Karpas-422 (cell line): ENCODE results near the gene TTLL6. TPM values are rescaled to one million over a fixed set of nuclear protein-coding genes. Genes with fewer than 3 reads are reported as not detected.
"Not testable (repeated sequence)": the region's sequence is repeated elsewhere in the genome, so short reads cannot be mapped to it uniquely, and the experiment has no call there.

ENCODE experiments used
- DNase-seq: peaks from one replicate; pipeline ENCODE4 v3.0.0-alpha.2; 2015
- H2AFZ ChIP-seq: fragments of 200-600 bp; sonication (generic); 2 replicates; pipeline ENCODE4 v1.6.1; 2014; ENCODE audit warnings: antibody characterized with exemption, low read length, mixed read lengths
- H3K27ac ChIP-seq: fragments of 200-600 bp; sonication (generic); 2 replicates; pipeline ENCODE4 v1.5.1; 2014; ENCODE audit warnings: mild to moderate bottlenecking, low read length, moderate library complexity
- H3K27me3 ChIP-seq: fragments of 200-600 bp; sonication (generic); 2 replicates; pipeline ENCODE4 v1.6.1; 2014; ENCODE audit warnings: low read length, mixed read lengths
- H3K36me3 ChIP-seq: fragments of 200-600 bp; sonication (generic); 2 replicates; pipeline ENCODE4 v1.6.1; 2014; ENCODE audit warnings: low read length, mixed read lengths; ENCODE audit not compliant: insufficient read depth
- H3K4me1 ChIP-seq: fragments of 200-600 bp; sonication (generic); 2 replicates; pipeline ENCODE4 v1.6.1; 2014; ENCODE audit warnings: mild to moderate bottlenecking, low read length, mixed read lengths
- H3K4me2 ChIP-seq: fragments of 200-600 bp; sonication (generic); 2 replicates; pipeline ENCODE4 v1.6.1; 2014; ENCODE audit warnings: low read length, low read depth, mild to moderate bottlenecking; ENCODE audit not compliant: poor library complexity, severe bottlenecking
- H3K4me3 ChIP-seq: fragments of 200-600 bp; sonication (generic); 2 replicates; pipeline ENCODE4 v1.5.1; 2014; ENCODE audit warnings: mild to moderate bottlenecking, antibody characterized with exemption, low read length, mixed read lengths
- H3K79me2 ChIP-seq: fragments of 200-600 bp; sonication (generic); 2 replicates; pipeline ENCODE4 v1.6.1; 2014; ENCODE audit warnings: mild to moderate bottlenecking, low read length, mixed read lengths
- H3K9ac ChIP-seq: fragments of 200-600 bp; sonication (generic); 2 replicates; pipeline ENCODE4 v1.6.0; 2014; ENCODE audit warnings: low read length
- H3K9me2 ChIP-seq: fragments of 200-600 bp; sonication (generic), shearing (Covaris generic); replicated peaks from 2 replicates; pipeline ENCODE4 v1.6.0; 2014; ENCODE audit warnings: mild to moderate bottlenecking, low read length, moderate library complexity; ENCODE audit not compliant: insufficient read depth
- H3K9me3 ChIP-seq: fragments of 300-700, 200-600 bp; sonication (generic); 2 replicates; pipeline ENCODE4 v1.6.1; 2014; ENCODE audit warnings: low read length, mixed read lengths
- H4K20me1 ChIP-seq: fragments of 200-600 bp; sonication (generic); 2 replicates; pipeline ENCODE4 v1.6.1; 2014; ENCODE audit warnings: mild to moderate bottlenecking, antibody characterized with exemption, low read length, low read depth; ENCODE audit not compliant: insufficient read depth
- small RNA-seq: library from RNA; depleted of rRNA; stranded (forward); fragments of <200 nt; gene quantifications from one replicate; pipeline ENCODE3, GENCODE V24; 2014
- total RNA-seq: library from RNA; depleted of rRNA; stranded (reverse); fragments of >200 nt; shearing (Covaris generic); gene quantifications from 2 replicates; pipeline ENCODE4 v1.2.3, GENCODE V29; 2014; ENCODE audit warnings: low replicate concordance; rRNA removed

The TTLL6 gene
- total RNA-seq, 1 experiment from 2014 or later, result not detected

DNA sequence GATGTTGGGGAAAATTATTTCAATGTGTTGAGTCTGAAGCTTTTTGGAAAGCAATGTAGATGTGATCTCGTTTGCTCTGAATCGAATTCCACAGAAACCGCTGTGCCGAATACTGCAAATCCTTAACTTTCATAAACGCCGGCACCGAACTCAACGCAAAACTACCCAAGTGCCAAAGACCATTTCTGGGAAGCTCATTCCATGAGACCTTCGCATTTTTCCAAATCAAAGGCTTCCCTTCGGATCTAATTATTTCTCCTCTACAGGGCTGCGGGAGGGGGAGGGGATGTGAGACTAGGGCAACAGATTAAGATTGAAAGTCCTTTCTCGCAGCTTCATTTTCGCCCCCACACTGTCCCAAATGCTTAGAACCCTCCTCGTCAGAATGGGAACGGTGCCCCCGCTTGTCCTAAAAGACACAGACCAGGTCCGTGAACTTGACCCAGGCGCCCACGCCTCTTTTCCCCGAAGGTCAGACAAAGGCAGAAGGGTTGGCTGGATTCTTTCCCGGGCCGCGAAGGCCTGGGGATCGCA lies 98.7 kb downstream of the TTLL6 start:
- Histone ChIP-seq H3K4me1 (peaks cover 3% of the 10 kb centered on the region; the same call in 1 of the 2 replicates), H3K9me2 (no peaks in the 10 kb centered on the region), H2AFZ (no peak overlapping the region), H3K36me3 (no peaks in the 10 kb centered on the region), H3K9me3 (no peaks in the 10 kb centered on the region), H3K4me2 (no peak overlapping the region), H3K9ac (no peak overlapping the region), H3K27me3 (no peaks in the 10 kb centered on the region), H3K4me3 (no peak overlapping the region), H4K20me1 (no peaks in the 10 kb centered on the region), H3K79me2 (no peaks in the 10 kb centered on the region), H3K27ac (no peak overlapping the region)
- DNase-seq, result no peak

DNA sequence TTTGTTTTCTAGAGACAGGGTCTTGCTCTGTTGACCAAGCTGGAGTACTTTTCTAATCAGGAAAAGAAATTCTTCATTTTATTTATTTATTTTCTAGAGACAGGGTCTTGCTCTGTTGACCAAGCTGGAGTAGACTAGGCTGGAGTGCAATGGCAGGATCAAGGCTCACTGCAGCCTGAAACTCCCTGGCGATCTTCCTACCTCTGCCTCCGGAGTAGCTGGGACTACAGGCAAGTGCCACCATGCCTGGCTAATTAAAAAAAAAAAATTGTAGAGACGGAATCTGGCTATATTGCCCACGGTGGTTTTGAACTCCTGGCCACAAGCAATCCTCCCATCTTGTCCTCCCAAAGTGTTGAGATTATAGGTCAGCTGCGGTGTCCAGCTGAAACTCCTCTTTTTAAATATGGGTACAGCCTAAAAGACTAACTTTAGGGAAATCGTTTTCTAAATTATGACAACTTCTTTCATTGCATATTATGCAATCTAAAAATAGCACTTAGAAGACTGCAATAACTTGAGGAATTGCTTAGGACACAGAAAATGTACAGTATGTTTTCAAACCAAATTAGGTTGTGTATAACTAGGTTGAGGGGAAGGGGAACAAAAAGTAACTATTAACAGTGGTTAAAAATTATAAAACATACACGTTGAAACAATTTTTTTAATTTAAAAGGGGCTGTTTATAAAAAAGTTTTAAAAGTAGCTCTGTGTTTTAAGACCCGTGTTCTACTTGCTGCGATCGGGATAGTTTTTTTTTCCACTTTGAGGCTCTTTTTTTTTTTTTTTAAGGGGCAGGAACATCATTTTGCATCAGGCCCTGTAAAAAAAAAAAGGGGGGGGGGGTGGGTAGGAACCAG lies 99.4 kb downstream of the TTLL6 start:
- Histone ChIP-seq H3K9ac (no peak overlapping the region), H3K4me3 (no peak overlapping the region), H3K79me2 (no peaks in the 10 kb centered on the region), H3K9me3 (no peaks in the 10 kb centered on the region), H2AFZ (no peak overlapping the region), H3K27me3 (no peaks in the 10 kb centered on the region), H3K36me3 (no peaks in the 10 kb centered on the region), H4K20me1 (no peaks in the 10 kb centered on the region), H3K4me2 (no peak overlapping the region), H3K4me1 (peaks cover 3% of the 10 kb centered on the region; the same call in 1 of the 2 replicates), H3K9me2 (no peaks in the 10 kb centered on the region), H3K27ac (no peak overlapping the region)
- no peak for DNase-seq

DNA sequence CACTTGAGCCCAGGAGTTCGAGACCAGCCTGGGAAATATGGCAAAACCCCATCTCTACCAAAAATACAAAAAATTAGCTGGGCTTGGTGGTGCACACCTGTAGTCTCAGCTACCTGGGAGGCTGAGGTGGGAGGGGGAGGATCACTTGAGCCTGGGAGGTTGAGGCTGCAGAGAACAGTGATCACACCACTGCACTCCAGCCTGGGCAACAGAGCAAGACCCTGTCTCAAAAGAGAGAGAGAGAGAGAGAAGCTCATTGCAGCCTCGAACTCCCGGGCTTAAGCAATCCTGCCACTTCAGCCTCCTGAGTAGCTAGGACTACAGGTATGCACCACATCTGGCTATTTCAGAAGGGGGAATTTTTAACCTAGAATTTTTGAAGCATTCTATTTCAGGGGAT lies 100.5 kb downstream of the TTLL6 start:
- H3K79me2 ChIP-seq, H3K9me3 ChIP-seq, H3K4me2 ChIP-seq, H3K27me3 ChIP-seq, H2AFZ ChIP-seq, H3K9ac ChIP-seq, H3K4me1 ChIP-seq, H4K20me1 ChIP-seq, H3K9me2 ChIP-seq, H3K27ac ChIP-seq, H3K36me3 ChIP-seq, H3K4me3 ChIP-seq, DNase-seq: not testable (repeated sequence)

DNA sequence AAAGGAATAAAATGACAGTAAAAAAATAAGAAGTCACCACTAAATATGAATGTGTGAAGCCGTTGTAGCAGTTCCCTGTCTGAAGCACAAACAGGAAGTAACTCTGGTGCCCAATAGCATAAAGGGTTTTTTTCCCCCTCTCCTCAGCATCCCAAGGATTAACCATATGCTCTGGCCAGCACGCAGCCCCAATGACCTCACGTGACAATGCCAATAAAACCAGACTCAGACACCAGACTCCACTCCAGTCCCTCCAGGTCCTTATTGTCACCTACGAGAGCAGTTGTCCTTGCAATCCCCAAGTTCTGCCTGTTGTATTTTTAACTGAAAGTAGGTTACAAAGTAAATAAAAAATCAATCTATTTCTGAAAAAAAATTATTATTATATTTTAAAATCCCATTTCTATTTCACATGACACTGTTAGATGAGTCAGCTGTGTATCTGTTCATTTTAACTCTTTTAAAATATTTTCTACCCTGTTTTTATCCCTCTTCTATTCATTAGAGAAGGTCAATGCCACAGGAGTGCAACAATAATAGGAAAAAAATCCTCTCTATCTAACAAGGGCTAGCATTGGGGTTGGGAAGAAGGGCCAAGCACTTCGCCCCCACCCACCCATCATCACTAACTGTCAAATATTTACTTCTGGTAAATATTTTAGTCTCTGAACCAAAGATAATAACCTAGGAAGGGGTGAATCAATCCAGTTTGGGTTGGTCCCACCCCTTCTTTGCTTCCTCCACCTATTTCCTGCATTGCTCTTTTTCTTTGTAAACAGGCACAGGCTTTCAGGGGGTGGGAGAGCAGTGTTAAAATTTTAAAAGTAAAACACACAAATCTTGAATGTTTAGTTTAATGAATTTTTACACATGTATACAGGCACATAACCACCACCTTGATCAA lies 101.3 kb downstream of the TTLL6 start:
- H3K36me3 ChIP-seq, result no peaks in the 10 kb centered on the region
- H3K9ac ChIP-seq, result no peak overlapping the region
- H3K27me3 ChIP-seq, result no peaks in the 10 kb centered on the region
- no peaks in the 10 kb centered on the region for H3K9me2 ChIP-seq
- no peak overlapping the region for H3K4me2 ChIP-seq
- H3K4me1 ChIP-seq, result peaks cover 3% of the 10 kb centered on the region; the same call in 1 of the 2 replicates
- H3K27ac ChIP-seq, result no peak overlapping the region
- H2AFZ ChIP-seq, result no peak overlapping the region
- no peaks in the 10 kb centered on the region for H3K9me3 ChIP-seq
- no peak for DNase-seq
- H3K4me3 ChIP-seq, result no peak overlapping the region
- no peaks in the 10 kb centered on the region for H3K79me2 ChIP-seq
- H4K20me1 ChIP-seq, result no peaks in the 10 kb centered on the region

Small RNA genes within 50 kb of the gene (small RNA-seq; reads per million reads assigned to genes)
- gene COX6B1P2 (not detected), gene MIR3185 (not detected), gene RF02132 (not detected), gene RF02133 (not detected), gene RN7SL125P (not detected)

Other genes with a start within 250 kb of the TTLL6 start
- 4.3 and 6.6 TPM in 2 replicates for gene HOXB4, start 238.9 kb downstream of the TTLL6 start, total RNA-seq
- 0.97 and 6.6 TPM in 2 replicates for gene HOXB3, start 227.0 kb downstream of the TTLL6 start, total RNA-seq
- gene HOXB5, start 223.4 kb downstream of the TTLL6 start, total RNA-seq, result not detected in 2 replicates
- gene HOXB6, start 212.2 kb downstream of the TTLL6 start, total RNA-seq, result 0.48 and 0.65 TPM in 2 replicates
- 9.7 and 12.1 TPM in 2 replicates for gene HOXB7, start 206.2 kb downstream of the TTLL6 start, total RNA-seq
- gene HOXB8, start 201.9 kb downstream of the TTLL6 start, total RNA-seq, result 4.2 TPM in 1 of 2 replicates, not detected in the other
- 0.82 and 3.1 TPM in 2 replicates for gene HOXB9, start 190.9 kb downstream of the TTLL6 start, total RNA-seq
- gene PRAC1, start 94.7 kb downstream of the TTLL6 start, total RNA-seq, result not detected in 2 replicates
- gene PRAC2, start 94.0 kb downstream of the TTLL6 start, total RNA-seq, result not detected in 2 replicates
- not detected in 2 replicates for gene HOXB13, start 88.5 kb downstream of the TTLL6 start, total RNA-seq
- 21.8 and 29.7 TPM in 2 replicates for gene CALCOCO2, start 13.8 kb upstream of the TTLL6 start, total RNA-seq
- 120 and 167 TPM in 2 replicates for gene ATP5MC1, start 75.6 kb upstream of the TTLL6 start, total RNA-seq
- gene UBE2Z, start 91.2 kb upstream of the TTLL6 start, total RNA-seq, result 43.8 and 47.1 TPM in 2 replicates
- 56.0 and 165 TPM in 2 replicates for gene SNF8, start 127.6 kb upstream of the TTLL6 start, total RNA-seq
- gene GIP, start 151.4 kb upstream of the TTLL6 start, total RNA-seq, result not detected in 2 replicates
- not detected in 2 replicates for gene IGF2BP1, start 180.2 kb upstream of the TTLL6 start, total RNA-seq